T-helper 1 cell (primary cell): Measurements from ENCODE around the gene RNF4.
A peak's percentile ranks its signal among the peaks of the same experiment; 100 is the strongest.
"Not testable (repeated sequence)": the region's sequence is repeated elsewhere in the genome, so short reads cannot be mapped to it uniquely, and the experiment has no call there.

Experiments used
- DNase-seq, 5 donors: peaks; one replicate each; pipeline ENCODE4 v3.0.0-alpha.2; 2012 to 2020

Gene RNF4

GRCh38 chr4:2489081-2489805 is 20.3 kb downstream of the RNF4 start:
- DNase-seq: no peak

GRCh38 chr4:2489841-2490552 is 21.1 kb downstream of the RNF4 start:
- DNase-seq: no peak

GRCh38 chr4:2492970-2493369 is 24.1 kb downstream of the RNF4 start:
- DNase-seq: no peak

- DNase-seq: no peak
These were observed 26.1 kb downstream of the RNF4 start for GRCh38 chr4:2494992-2495391.

GRCh38 chr4:2497324-2497723 is 28.4 kb downstream of the RNF4 start:
- DNase-seq: no peak

- no peak for DNase-seq
These were observed 29.0 kb downstream of the RNF4 start for GRCh38 chr4:2497931-2498330.

GRCh38 chr4:2500547-2500946 is 31.6 kb downstream of the RNF4 start:
- DNase-seq: no peak

GRCh38 chr4:2501034-2501594 is 32.2 kb downstream of the RNF4 start:
- DNase-seq: no peak

GRCh38 chr4:2503809-2504208 is 34.9 kb downstream of the RNF4 start:
- no peak for DNase-seq

- no peak for DNase-seq
These were observed 38.4 kb downstream of the RNF4 start for GRCh38 chr4:2507259-2507658.

GRCh38 chr4:2507855-2508254 is 38.9 kb downstream of the RNF4 start:
- no peak for DNase-seq

- DNase-seq: no peak
These were observed 41.7 kb downstream of the RNF4 start for GRCh38 chr4:2510351-2511259.

GRCh38 chr4:2511645-2512131 is 42.8 kb downstream of the RNF4 start:
- DNase-seq: peak in 1 of 5 donors; percentile 13

GRCh38 chr4:2512396-2513135 is 43.7 kb downstream of the RNF4 start:
- no peak for DNase-seq

- DNase-seq: not testable (repeated sequence)
These were observed 45.3 kb downstream of the RNF4 start for GRCh38 chr4:2514193-2514592.

GRCh38 chr4:2514944-2515343 is 46.0 kb downstream of the RNF4 start:
- DNase-seq: not testable (repeated sequence)

GRCh38 chr4:2515830-2516550 is 47.1 kb downstream of the RNF4 start:
- no peak for DNase-seq

GRCh38 chr4:2516635-2517034 is 47.7 kb downstream of the RNF4 start:
- no peak for DNase-seq

GRCh38 chr4:2526559-2526958 is 57.7 kb downstream of the RNF4 start:
- no peak for DNase-seq

GRCh38 chr4:2534904-2535375 is 66.0 kb downstream of the RNF4 start:
- DNase-seq: peak in 1 of 5 donors; percentile 4
